HCT116 (cell line): Measurements from ENCODE around the gene ARIH2. TPM values are rescaled to one million over a fixed set of nuclear protein-coding genes. Genes with fewer than 3 reads are reported as not detected.

Experiments used
- ATAC-seq: fragments of 200-7000 bp; cut with Tn5 transposase; 2 replicates; pipeline ENCODE4 v1.9.1; 2020; ENCODE audit warnings: mild to moderate bottlenecking, moderate library complexity
- BruUV-seq: library from RNA; stranded (reverse); fragments of 400-500 nt; replicated peaks from 2 replicates; lab custom pipeline; 2021; lab: Mats Ljungman, UMichigan
- CTCF ChIA-PET: fragments of 300-600 bp; sonication (Branson Sonifier 250); formaldehyde crosslinking; loops from one replicate; lab custom pipeline; 2021; ENCODE audit warnings: antibody characterized with exemption; lab: Charles Lee
- POLR2A ChIA-PET: fragments of 300-600, 350-600 bp; sonication (Branson Sonifier 250); formaldehyde crosslinking; loops from one replicate; lab custom pipeline; 2021; ENCODE audit warnings: antibody characterized with exemption; lab: Charles Lee
- RAD21 ChIA-PET, 2 experiments: fragments of 300-600 bp; sonication (Branson Sonifier 250); formaldehyde crosslinking; loops; one replicate each; lab custom pipeline; 2023; ENCODE audit warnings: low total read pairs in 2 of 2; ENCODE audit not compliant: uncharacterized antibody in 2 of 2, unreplicated experiment in 2 of 2, low non-redundant PET in 1 of 2; lab: Charles Lee
- DNase-seq: peaks from one replicate; pipeline ENCODE4 v3.0.0-alpha.2; 2010; ENCODE audit warnings: low read depth, low spot score
- H2AFZ ChIP-seq: fragments of 200-600 bp; shearing (Covaris generic), sonication (generic); 2 replicates; pipeline ENCODE4 v1.6.1; 2017; ENCODE audit warnings: low read depth, mixed run types, mixed read lengths, antibody characterized with exemption, low read length; ENCODE audit not compliant: poor library complexity, severe bottlenecking
- H3K27ac ChIP-seq: 2 replicates; pipeline ENCODE4 v1.5.1; 2012; ENCODE audit warnings: low read depth, low read length
- H3K27me3 ChIP-seq: fragments of 200-600 bp; sonication (generic); 2 replicates; pipeline ENCODE4 v1.6.1; 2016; ENCODE audit warnings: mixed run types, low read length, mixed read lengths; ENCODE audit not compliant: insufficient read depth
- H3K36me3 ChIP-seq, 2 experiments: fragments of 200-500 bp in 1 of 2; fragments of 200-600 bp in 1 of 2; sonication (Bioruptor generic) in 1 of 2; sonication (generic) in 1 of 2; 2 replicates each; pipeline versions ENCODE4 v1.5.1 to v1.6.1; 2014 to 2016; ENCODE audit warnings: low read length in 2 of 2, inconsistent platforms in 1 of 2, mixed read lengths in 1 of 2, mixed run types in 1 of 2; ENCODE audit not compliant: insufficient read depth in 2 of 2, control insufficient read depth in 1 of 2
- H3K4me1 ChIP-seq, 2 experiments: fragments of 200-600 bp in 1 of 2; sonication (generic) in 1 of 2; 2 replicates each; pipeline versions ENCODE4 v1.5.1 to v1.6.1; 2012 to 2017; ENCODE audit warnings: low read length in 2 of 2, inconsistent platforms in 1 of 2, mild to moderate bottlenecking in 1 of 2, mixed read lengths in 1 of 2, mixed run types in 1 of 2, moderate library complexity in 1 of 2; ENCODE audit not compliant: insufficient read depth in 2 of 2, control insufficient read depth in 1 of 2
- H3K4me2 ChIP-seq: fragments of 200-600 bp; sonication (generic); 2 replicates; pipeline ENCODE4 v1.6.1; 2017; ENCODE audit warnings: mixed run types, low read length, mixed read lengths
- H3K4me3 ChIP-seq, 2 experiments: fragments of 200-600 bp in 1 of 2; sonication (generic) in 1 of 2; replicated peaks in 1 of 2; 2 replicates each; pipeline ENCODE4 v1.5.1; 2011 to 2016; ENCODE audit warnings: low read length in 2 of 2, control low read depth in 1 of 2, low read depth in 1 of 2, mild to moderate bottlenecking in 1 of 2, mixed read lengths in 1 of 2, mixed run types in 1 of 2
- H3K79me2 ChIP-seq: fragments of 200-600 bp; sonication (generic); 2 replicates; pipeline ENCODE4 v1.6.1; 2017; ENCODE audit warnings: mild to moderate bottlenecking, mixed run types, low read length, moderate library complexity, mixed read lengths; ENCODE audit not compliant: insufficient read depth
- H3K9ac ChIP-seq: fragments of 200-600 bp; sonication (generic); 2 replicates; pipeline ENCODE4 v1.6.1; 2016; ENCODE audit warnings: low read length, mixed read lengths
- H3K9me2 ChIP-seq: fragments of 200-600 bp; sonication (generic), shearing (Covaris generic); 2 replicates; pipeline ENCODE4 v1.6.1; 2017; ENCODE audit warnings: mixed run types, mild to moderate bottlenecking, moderate library complexity; ENCODE audit not compliant: insufficient read depth
- H3K9me3 ChIP-seq, 2 experiments: fragments of 200-500 bp in 1 of 2; fragments of 200-600 bp in 1 of 2; sonication (Bioruptor generic) in 1 of 2; sonication (generic) in 1 of 2; 2 replicates each; pipeline ENCODE4 v1.6.1; 2014 to 2017; ENCODE audit warnings: low read length in 2 of 2, mixed read lengths in 2 of 2, inconsistent platforms in 1 of 2, low read depth in 1 of 2, mild to moderate bottlenecking in 1 of 2, mixed run types in 1 of 2, moderate library complexity in 1 of 2; ENCODE audit not compliant: control insufficient read depth in 1 of 2, insufficient read depth in 1 of 2
- H4K20me1 ChIP-seq: fragments of 200-600 bp; sonication (generic), shearing (Covaris generic); 2 replicates; pipeline ENCODE4 v1.6.1; 2017; ENCODE audit warnings: mixed run types, mild to moderate bottlenecking, moderate library complexity; ENCODE audit not compliant: insufficient read depth
- ATF3 ChIP-seq: IDR thresholded peaks from 2 replicates; pipeline ENCODE4 v1.6.1; 2012
- EGR1 ChIP-seq: IDR thresholded peaks from 2 replicates; pipeline ENCODE4 v1.6.1; 2012; ENCODE audit warnings: low read depth
- ELF1 ChIP-seq: IDR thresholded peaks from 2 replicates; pipeline ENCODE4 v1.6.1; 2012; ENCODE audit warnings: low read depth, borderline replicate concordance
- EZH2 ChIP-seq: fragments of 200-600 bp; sonication (generic); IDR thresholded peaks from 2 replicates; pipeline ENCODE4 v1.6.1; 2017; ENCODE audit warnings: antibody characterized with exemption, mixed run types
- EZH2phosphoT487 ChIP-seq: fragments of 200-600 bp; IDR thresholded peaks from 2 replicates; pipeline ENCODE4 v1.6.1; 2018; ENCODE audit warnings: antibody characterized with exemption, borderline replicate concordance
- JUND ChIP-seq: IDR thresholded peaks from 2 replicates; pipeline ENCODE4 v1.6.1; 2012
- POLR2A ChIP-seq: IDR thresholded peaks from 2 replicates; pipeline ENCODE4 v1.7.0; 2011; ENCODE audit warnings: borderline replicate concordance; ENCODE audit not compliant: insufficient read depth, insufficient read length; ENCODE audit errors: extremely low read depth
- POLR2AphosphoS5 ChIP-seq: IDR thresholded peaks from 2 replicates; pipeline ENCODE4 v1.6.1; 2011; ENCODE audit warnings: mild to moderate bottlenecking, low read depth, low read length, moderate library complexity
- SRF ChIP-seq: IDR thresholded peaks from 2 replicates; pipeline ENCODE4 v1.6.1; 2012; ENCODE audit warnings: low read depth
- intact Hi-C: fragments of 100-400 bp; cut with micrococcal nuclease; formaldehyde crosslinking; loops from 2 replicates; pipeline ENCODE4 v1.10.0; 2022
- total RNA-seq: library from RNA; stranded (reverse); gene quantifications from one replicate; pipeline ENCODE4 v1.2.1, GENCODE V29; 2021; ENCODE audit not compliant: unreplicated experiment

ARIH2 gene
- total RNA-seq, 1 experiment from 2014 or later: 105 TPM

- Histone ChIP-seq H3K4me1 (peaks cover 9 to 53% of the 10 kb centered on the region in 2 experiments; a peak in 3 of 4 replicates), H2AFZ (no peak overlapping the region), H3K79me2 (peaks cover 78% of the 10 kb centered on the region), H3K9me2 (no peaks in the 10 kb centered on the region), H3K9ac (no peak overlapping the region), H3K4me3 (no peak overlapping the region), H3K9me3 (no peaks in the 10 kb centered on the region), H3K27ac (peak overlapping the region; percentile 22; the same call in 1 of the 2 replicates), H3K4me2 (0 out of 2 replicates have a peak overlapping the region, but pooled peaks have one; percentile 1), H4K20me1 (peaks cover 4% of the 10 kb centered on the region; the same call in 1 of the 2 replicates), H3K27me3 (no peaks in the 10 kb centered on the region), H3K36me3 (peaks cover 18 to 59% of the 10 kb centered on the region in 2 experiments; a peak in 3 of 4 replicates)
- TF ChIP-seq POLR2A (peak; percentile 22), ELF1 (no peak)
- no TSS peak for BruUV-seq
- POLR2A ChIA-PET: interaction anchor here (2.5 kb wide), 1 partner anchor 19 kb away, joined by 8 read pairs; the partner anchor contains the start of gene WDR6
- RAD21 ChIA-PET: no interaction called here
- ATAC-seq (no peak), DNase-seq (no peak)
- intact Hi-C loops: no loop called here
- CTCF ChIA-PET: no interaction called here
Measured at GRCh38 chr3:49025793-49026520, 107.3 kb downstream of the ARIH2 start.

DNA sequence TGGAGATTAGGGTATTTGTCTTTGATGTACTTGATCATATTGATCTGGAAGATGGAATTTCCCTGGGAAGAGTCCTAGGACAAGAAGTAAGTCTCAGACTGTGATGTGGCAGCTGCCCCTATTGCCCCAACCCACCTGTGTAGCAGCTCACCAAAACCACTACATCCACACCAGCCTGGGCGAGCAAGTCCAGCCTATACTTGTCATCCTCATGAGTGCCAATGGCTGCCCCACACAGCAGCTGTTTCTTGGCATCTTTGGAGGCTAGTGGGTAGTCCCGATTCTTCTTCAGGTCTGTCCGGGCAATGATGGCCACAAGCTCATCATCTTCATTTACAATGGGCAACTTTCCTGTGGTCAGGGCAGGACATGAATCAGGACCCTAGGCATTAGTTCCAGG is 107.9 kb downstream of the ARIH2 start:
- ChIA-PET CTCF (no interaction called here), POLR2A (interaction anchor here (2.5 kb wide), 1 partner anchor 19 kb away, joined by 8 read pairs; the partner anchor contains the start of gene WDR6), RAD21 (no interaction called here)
- TF ChIP-seq EGR1: no peak
- TF ChIP-seq POLR2A: peak; percentile 44
- no peak for TF ChIP-seq JUND
- TF ChIP-seq ATF3: no peak
- TF ChIP-seq POLR2AphosphoS5: peak; percentile 68
- no peak for TF ChIP-seq SRF
- no peak for TF ChIP-seq EZH2phosphoT487
- no peak for TF ChIP-seq EZH2
- H3K4me1 ChIP-seq: peaks cover 9 to 52% of the 10 kb centered on the region in 2 experiments; a peak in 3 of 4 replicates
- no peak overlapping the region for H3K4me2 ChIP-seq
- no peaks in the 10 kb centered on the region for H3K9me3 ChIP-seq
- H3K27me3 ChIP-seq: no peaks in the 10 kb centered on the region
- no TSS peak for BruUV-seq
- intact Hi-C loops: no loop called here
- peaks cover 75% of the 10 kb centered on the region for H3K79me2 ChIP-seq
- no peak overlapping the region for H3K9ac ChIP-seq
- H3K4me3 ChIP-seq: no peak overlapping the region
- H2AFZ ChIP-seq: no peak overlapping the region
- ATAC-seq (no peak), DNase-seq (no peak)
- no peaks in the 10 kb centered on the region for H3K9me2 ChIP-seq
- H3K36me3 ChIP-seq: peaks cover 20 to 62% of the 10 kb centered on the region in 2 experiments; a peak in 3 of 4 replicates
- peak overlapping the region; percentile 15; the same call in 1 of the 2 replicates for H3K27ac ChIP-seq
- H4K20me1 ChIP-seq: peaks cover 4% of the 10 kb centered on the region; the same call in 1 of the 2 replicates
